Hypothalamus (tissue), 51 donors: ENCODE measurements around the gene CD38.
"Not testable (repeated sequence)": the region's sequence is repeated elsewhere in the genome, so short reads cannot be mapped to it uniquely, and the experiment has no call there.

Source experiments
- DNase-seq, 51 donors: peaks; one replicate each; lab custom pipeline; 2025; lab: John Stamatoyannopoulos, UW

Gene CD38

DNA sequence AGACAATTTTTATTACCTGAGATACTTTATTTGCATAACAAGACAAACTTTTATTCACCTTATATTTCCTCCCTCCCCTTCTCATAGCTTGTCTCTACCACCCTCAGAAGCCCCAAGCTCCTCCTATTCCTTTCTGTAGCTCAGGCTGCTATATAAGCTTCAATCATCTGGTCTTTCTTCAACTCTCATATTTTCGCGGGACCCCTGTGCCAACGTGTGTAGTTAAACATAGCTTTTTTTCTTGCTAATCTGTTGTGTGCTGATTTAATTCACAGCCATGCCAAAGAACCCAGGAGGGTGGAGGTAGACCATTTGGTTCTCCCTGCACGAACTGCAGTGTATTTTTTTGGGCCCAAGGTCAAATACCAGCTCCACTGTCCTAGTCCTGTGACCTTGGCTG is 21.1 kb upstream of the CD38 start:
- no peak for DNase-seq

DNA sequence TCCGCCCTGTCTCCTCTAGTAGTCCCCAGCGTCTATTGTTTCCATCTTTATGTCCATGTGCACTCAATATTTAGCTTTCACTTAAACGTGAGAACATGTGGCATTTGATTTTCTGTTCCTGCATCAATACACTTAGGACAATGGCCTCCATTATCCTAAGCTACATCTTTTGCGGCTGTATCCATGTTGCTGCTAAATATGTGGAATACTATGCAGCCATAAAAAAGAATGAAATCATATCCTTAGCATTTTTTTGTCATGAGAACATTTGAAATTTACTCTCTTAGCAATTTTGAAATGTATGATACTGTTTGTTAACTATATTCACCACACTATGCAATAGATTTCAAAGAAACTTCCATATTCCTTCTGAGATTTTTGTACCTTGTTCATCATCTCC is 19.8 kb upstream of the CD38 start:
- no peak for DNase-seq

GRCh38 chr4:15762460-15762859 is 15.7 kb upstream of the CD38 start:
- not testable (repeated sequence) for DNase-seq

DNA sequence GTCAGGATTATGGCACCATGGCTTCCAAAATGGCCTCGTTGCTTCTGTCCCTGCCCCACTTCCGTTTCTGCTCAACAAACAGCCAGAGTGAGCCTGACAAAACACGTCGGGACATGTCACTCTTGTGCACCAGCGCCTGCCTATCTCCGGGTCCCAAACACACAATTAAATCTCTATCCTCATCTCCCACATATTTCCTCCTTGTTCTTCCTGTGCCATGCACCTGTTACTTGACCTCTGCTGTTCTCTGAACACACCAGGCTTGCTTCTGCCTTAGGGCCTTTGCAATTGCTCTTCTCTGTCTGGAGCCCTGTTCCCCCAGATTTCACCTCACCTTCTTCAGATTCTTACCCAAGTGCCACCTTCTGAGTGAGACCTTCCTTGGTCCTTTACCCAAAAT is 12.7 kb upstream of the CD38 start:
- DNase-seq, result no peak

DNA sequence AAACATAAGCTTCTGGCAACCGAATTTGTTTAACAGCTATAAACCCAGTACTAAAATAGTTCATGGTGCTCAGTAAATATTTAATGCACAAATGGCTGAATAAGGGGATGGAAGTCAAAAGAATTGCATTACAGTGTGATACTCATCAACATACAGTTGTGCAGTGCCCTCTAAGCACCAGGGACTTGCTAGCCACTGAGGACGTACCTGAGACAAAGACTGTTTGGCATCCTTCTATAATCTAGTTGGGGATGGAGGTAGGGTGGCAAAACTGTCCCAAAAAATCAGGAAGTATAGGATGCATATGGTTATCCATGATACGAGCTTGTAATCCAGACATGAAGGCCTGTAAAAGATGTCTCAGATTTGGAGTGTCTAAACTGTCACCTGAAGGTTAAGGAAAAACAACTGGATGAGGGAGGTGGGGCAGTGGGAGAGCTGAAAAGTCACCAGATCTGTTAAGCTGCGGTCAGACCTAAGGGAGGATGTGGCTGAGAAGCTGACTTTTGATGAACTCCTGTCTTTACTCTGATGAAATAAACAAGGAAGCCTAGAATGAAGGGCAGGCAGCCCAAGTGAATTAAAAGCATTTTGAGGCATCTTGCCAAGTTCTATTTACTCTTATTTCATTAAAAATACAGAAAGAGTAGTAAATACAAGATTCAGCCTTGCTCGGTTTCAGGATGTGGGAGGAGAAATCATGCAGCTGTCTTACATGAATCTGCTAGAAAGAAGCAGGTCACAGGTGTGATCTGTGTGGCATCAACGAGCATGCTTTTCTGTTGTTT is 12.0 kb upstream of the CD38 start:
- no peak for DNase-seq

DNA sequence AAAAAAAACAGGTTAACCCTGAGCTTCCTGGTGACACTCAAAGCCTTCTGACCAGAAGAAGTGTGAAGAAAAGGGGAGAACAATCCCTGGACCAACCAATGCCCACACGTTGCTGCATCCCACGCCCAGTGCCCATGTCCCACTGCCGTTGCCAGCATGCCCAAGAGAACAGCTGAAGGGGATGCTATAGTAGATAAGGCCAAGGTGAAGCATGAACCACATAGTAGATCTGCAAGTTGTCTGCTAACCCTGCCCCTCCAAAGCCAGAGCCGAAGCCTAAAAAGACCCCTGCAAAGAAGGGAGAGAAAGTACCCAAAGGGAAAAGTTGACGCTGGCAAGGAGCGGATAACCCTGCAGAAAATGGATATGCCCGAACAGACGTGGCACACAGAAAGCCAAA is 11.3 kb upstream of the CD38 start:
- no peak for DNase-seq

GRCh38 chr4:15769202-15769601 is 8.9 kb upstream of the CD38 start:
- DNase-seq, result peak in 18 of 51 donors; percentile 4 to 45 (median 12)

GRCh38 chr4:15771216-15772058 is 6.7 kb upstream of the CD38 start:
- DNase-seq, result no peak

DNA sequence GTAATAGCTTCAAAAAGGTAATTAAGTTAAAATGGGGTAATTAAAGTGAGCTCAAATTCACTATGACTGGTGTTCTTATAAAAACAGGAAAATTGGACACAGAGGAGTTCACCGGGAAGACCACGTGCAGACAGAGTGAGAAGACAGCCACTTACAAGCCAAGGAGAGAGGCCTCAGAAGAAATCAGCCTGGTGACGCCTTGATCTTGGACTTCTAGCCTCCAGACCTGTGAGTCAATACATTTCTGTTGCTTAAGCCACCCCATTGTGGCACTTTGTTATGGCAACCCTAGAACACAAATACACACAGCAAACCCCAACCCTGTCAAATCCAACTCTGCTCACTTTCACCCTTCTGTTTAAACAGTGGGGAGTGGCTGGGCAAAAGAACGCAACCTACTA is 4.1 kb upstream of the CD38 start:
- DNase-seq, result no peak

DNA sequence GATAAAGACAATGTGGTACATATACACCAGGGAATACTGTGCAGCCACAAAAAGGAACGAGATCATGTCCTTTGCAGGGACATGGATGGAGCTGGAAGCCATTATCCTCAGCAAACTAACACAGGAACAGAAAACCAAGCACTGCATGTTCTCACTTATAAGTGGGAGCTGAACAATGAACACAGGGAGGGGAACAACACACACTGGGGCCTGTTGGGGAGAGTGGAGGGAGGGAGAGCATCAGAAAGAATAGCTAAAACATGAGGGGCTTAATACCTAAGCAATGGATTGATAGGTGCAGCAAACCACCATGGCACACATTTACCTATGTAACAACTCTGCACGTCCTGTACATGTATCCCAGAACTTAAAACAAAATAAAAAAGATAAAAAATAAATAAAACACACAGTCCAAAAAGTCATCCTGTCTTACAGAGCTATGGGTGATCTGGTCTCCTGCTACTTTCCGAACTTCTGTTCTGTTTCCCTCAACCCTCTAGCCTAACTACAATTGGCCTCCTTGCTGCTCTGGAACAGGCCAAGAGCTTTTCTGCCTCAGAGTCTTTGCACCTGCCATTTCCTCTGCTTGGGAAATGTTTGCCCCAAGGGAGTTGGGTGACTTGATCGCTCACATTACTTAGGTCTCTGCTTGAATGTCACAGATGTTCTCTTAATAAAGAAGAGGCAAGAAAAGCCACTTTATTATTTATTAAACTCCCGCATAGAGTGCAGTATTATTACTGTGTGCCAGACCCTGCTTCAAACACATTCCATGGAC is 1.1 kb upstream of the CD38 start:
- no peak for DNase-seq

DNA sequence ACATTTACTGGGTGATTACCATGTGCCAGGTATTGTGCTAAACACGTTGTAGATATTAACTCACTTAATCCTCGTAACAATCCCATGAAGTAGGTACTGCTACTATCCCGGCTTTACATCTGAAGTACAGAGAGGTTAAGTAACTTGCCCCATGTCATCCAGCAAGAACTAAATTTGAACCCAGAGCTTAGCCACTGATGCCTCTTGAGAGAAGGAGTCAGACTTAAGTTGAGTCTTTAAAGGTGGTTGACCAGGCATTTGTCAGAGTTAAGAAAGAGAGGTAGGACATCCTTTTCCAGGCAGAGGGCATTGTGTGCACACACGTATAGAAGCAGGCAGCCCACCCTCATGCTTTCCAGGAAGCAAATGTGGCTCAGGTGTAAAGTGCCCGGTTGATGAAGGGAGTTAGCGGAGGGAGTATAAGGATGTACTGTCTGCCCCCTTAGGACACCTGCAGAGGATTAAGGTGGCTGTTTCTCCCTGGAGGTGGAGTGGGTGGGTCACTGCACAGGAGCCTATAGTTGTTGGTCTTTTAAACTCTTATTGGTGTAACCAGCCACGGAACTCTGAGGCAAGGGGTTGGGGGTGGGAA is 335 bp upstream of the CD38 start:
- DNase-seq, result no peak

DNA sequence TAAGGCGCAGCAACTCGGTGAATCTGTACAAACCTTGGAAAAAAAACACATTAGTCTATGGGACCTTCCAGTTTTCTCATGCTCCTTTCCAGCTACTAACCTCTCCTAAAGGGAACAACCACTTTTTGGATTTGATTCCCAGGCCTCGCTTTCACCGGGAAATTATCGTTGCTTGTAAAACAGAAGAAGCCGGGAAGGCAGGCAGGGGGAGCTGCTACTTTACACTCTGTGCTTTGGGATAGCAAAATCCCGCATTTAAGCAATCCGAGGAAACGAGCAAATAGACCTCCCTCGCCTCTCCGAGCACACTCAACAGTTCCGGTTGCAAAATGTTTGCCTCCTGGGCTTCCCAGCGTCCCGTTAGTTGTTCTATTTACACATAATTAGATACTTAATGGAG is 1.2 kb downstream of the CD38 start:
- peak in 34 of 51 donors; percentile 2 to 63 (median 26) for DNase-seq

GRCh38 chr4:15779809-15780208 is 1.7 kb downstream of the CD38 start:
- DNase-seq, result no peak

GRCh38 chr4:15781427-15782095 is 3.4 kb downstream of the CD38 start:
- DNase-seq, result no peak

DNA sequence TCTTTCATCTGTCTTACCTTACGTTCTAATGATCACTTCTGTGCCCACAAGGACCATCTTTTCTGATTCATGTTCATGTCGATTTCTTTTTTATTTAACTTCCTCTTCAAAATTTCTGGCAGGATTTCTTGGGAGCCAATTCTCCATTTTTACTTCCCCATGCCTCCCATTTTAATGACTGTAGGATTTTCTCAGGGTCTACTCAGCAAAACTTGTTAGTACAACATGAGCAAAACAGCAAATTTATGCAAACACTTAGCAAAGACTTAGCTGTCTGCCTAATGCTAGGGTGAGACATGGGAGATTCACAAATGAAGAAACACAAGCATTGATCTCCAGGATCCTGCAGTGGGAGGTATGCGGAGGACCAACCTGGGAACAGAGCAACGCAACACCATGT is 5.5 kb downstream of the CD38 start:
- no peak for DNase-seq

- no peak for DNase-seq
Measured at GRCh38 chr4:15784959-15785634, 7.0 kb downstream of the CD38 start.

DNA sequence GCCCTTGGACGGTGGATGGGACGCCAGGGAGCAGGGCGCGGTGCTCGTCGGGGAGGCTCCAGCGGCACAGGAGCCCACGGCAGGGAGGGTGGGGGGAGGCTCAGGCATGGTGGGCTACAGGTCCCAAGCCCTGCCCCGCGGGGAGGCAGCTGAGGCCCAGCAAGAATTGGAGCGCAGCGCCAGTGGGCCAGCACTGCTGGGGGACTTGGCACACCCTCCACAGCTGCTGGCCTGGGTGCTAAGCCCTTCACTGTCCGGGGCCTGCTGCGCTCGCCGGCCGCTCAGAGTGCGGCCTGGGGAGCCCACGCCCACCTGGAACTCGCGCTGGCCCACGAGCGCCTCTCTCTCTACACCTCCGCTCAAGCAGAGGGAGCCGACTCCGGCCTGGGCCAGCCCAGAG is 8.6 kb downstream of the CD38 start:
- DNase-seq, result no peak

GRCh38 chr4:15792974-15793373 is 14.8 kb downstream of the CD38 start:
- DNase-seq, result no peak

DNA sequence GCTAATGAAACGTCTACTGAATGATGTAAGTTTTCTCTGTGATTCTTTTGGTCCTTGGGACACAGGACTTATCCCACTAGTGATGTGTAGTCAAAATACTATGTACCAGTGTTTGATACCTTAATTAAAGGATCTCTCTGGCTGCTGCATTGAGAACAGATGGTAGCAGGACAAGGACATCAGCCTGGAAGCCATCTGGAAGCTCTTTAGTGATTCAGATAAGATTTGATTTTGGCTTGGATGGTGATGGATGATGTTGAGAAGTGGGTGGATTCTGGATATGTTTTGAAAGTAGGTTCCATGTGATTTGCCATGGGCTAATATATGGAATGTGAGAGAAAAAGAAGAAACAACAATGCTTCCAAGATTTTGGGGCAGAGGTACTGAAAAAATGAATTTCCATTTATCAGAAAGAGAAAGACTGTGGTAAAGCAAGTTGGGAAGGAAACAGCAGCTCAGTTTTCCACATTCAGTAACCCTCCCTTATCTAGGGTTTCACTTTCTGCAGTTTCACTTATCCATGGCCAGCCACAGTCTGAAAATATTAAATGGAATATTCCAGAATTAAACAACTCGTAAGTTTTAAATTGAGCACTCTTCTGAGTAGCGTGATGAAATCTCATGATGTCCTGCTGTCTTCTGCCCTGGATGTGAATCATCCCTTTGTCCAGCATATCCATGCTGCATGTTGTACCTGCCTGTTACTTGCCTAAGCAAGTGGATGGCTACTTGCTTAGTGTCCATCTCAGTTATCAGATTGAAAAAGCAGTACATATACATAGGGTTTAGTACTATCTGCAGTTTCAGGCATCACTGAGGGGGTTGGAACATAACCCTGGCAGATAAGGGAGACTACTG is 15.6 kb downstream of the CD38 start:
- no peak for DNase-seq
